WTC11 (cell line): ENCODE measurements around the gene RAI14.

Source experiments
- CREB1 ChIP-seq: sonication (generic); formaldehyde crosslinking; IDR thresholded peaks from 2 replicates; pipeline ENCODE4 v1.8.0; 2023; ENCODE audit warnings: mild to moderate bottlenecking, missing genetic modification reagents
- CTCF ChIP-seq: fragments of 200-600 bp; IDR thresholded peaks from 2 replicates; pipeline ENCODE4 v1.8.0; 2022; ENCODE audit warnings: antibody characterized with exemption
- IRF1 ChIP-seq: sonication (generic); formaldehyde crosslinking; IDR thresholded peaks from 2 replicates; pipeline ENCODE4 v1.8.0; 2023; ENCODE audit warnings: missing genetic modification reagents
- NFE2L1 ChIP-seq: sonication (generic); formaldehyde crosslinking; IDR thresholded peaks from 2 replicates; pipeline ENCODE4 v1.8.1; 2023; ENCODE audit warnings: missing genetic modification reagents
- NR2C2 ChIP-seq: sonication (generic); formaldehyde crosslinking; IDR thresholded peaks from 2 replicates; pipeline ENCODE4 v1.8.0; 2022; ENCODE audit warnings: mild to moderate bottlenecking, missing genetic modification reagents
- SMAD3 ChIP-seq: sonication (generic); formaldehyde crosslinking; IDR thresholded peaks from 2 replicates; pipeline ENCODE4 v1.8.0; 2022; ENCODE audit warnings: missing genetic modification reagents, mild to moderate bottlenecking, borderline replicate concordance
- SOX15 ChIP-seq: fragments of 250-450 bp; sonication (Bioruptor Pico); IDR thresholded peaks from 2 replicates; pipeline ENCODE4 v1.9.0; 2021; ENCODE audit warnings: mild to moderate bottlenecking
- TEAD4 ChIP-seq: sonication (generic); formaldehyde crosslinking; IDR thresholded peaks from 2 replicates; pipeline ENCODE4 v1.8.0; 2022; ENCODE audit warnings: mild to moderate bottlenecking, missing genetic modification reagents

GRCh38 chr5:34691326-34691725, 35.2 kb downstream of the RAI14 start:
- TF ChIP-seq CTCF (no peak), IRF1 (CRISPR knock-in tag) (no peak), CREB1 (CRISPR knock-in tag) (no peak), SOX15 (CRISPR knock-in tag) (no peak), NR2C2 (CRISPR knock-in tag) (no peak), SMAD3 (CRISPR knock-in tag) (no peak), NFE2L1 (CRISPR knock-in tag) (no peak), TEAD4 (CRISPR knock-in tag) (no peak)
